ENCODE results near the gene SEMA5A.
"Not testable (repeated sequence)": the region's sequence is repeated elsewhere in the genome, so short reads cannot be mapped to it uniquely, and the experiment has no call there.

The SEMA5A gene

DNA sequence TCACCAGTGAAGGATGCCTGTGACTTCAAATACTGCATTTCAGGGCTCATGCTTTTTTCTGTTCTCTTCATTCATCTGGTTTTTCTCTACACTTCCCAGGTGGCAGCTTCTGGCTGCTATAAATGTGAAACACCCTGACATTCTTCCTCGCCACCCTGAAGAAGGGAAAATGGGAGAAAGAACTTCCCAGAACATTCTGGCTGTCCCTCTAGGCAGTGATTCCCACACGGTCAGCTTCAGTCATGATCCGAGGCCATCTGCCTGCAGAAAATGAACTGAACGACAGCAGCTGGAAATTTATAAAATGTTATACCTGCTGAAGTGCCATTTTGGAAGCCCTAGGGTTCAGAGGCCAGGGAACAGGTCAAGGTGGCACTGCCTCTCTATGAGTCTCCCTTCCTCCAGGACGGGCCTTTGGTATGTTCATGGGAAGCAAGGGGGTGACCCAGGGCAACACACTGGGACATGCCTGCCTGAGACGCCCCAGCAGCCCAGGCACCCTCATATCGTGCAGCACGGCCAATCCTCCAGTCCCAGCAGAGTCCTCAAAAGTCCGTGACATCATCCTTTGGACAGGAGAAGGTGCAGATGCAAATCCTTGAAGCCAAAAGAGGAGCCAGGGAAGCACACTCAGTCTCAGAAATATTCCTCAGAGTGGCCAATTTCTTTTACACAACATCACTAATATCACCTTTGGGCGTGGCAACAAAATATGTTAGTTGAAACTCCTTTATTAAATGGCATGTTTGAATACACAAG, 107.1 kb downstream of the SEMA5A start:
- no peak for DNase-seq (ENCODE audit: low spot score)

GRCh38 chr5:9437741-9438240, 108.1 kb downstream of the SEMA5A start:
- DNase-seq (ENCODE audit: low spot score) = no peak

- no peak for DNase-seq (ENCODE audit: low spot score)
Observed at GRCh38 chr5:9431496-9432258, 114.2 kb downstream of the SEMA5A start.

DNA sequence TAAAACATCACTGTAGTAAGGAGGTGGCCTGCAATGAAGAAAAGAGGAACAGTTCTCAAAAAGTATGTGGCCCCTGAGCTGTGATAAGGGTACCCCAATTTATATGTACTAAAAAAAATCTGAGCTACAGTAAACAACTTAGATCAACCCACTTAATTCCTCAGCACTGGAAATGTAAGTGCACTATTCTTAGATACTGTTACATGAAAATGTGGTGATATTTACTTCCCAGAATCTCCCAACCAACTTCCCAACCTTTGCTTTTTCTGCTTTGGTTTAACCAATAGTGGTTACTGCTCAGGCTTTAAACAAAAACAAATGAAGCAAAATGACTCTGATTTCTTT, 114.8 kb downstream of the SEMA5A start:
- DNase-seq (ENCODE audit: low spot score) = no peak

- DNase-seq (ENCODE audit: low spot score) = no peak
Observed at GRCh38 chr5:9430306-9430705, 115.6 kb downstream of the SEMA5A start.

- no peak for DNase-seq (ENCODE audit: low spot score)
Observed at GRCh38 chr5:9429691-9430215, 116.1 kb downstream of the SEMA5A start.

GRCh38 chr5:9428272-9428671, 117.6 kb downstream of the SEMA5A start:
- DNase-seq (ENCODE audit: low spot score) = no peak

DNA sequence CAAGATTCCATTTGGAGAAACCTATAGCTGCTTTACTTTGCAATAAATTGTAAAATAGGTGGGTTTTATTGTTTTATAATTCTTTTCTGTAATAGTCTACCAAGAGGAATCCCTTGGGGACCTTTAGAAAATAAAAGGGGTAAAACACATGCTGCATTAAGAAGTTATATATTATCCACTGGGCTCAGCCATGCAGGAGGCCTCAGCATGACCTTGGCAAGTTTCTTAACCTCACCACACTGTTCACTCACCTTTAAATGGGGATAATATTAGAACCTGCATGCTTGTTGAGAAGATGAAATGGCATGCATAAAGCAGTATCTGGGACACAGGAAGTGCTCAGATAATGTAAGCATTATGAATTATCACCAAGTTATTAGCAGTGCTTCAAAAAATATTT, 120.2 kb downstream of the SEMA5A start:
- no peak for DNase-seq (ENCODE audit: low spot score)

DNA sequence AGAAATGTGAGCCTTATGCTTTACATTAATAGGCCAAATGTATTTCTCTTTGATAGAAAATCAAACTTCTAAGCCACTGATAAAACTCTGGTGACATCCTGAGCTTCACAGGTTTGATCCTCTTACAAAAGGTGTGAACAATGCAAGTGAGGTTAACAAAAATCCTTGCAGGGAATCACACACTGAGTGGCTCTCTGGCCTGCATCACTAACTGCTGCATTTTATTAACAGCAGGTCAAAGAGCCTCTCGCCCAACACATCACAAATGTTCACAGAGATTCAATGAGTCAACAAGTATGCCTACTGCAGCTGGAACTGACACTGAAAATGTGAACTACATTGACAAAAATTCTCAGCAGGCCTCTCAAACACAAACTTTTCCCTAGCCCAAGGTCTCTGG, 122.3 kb downstream of the SEMA5A start:
- no peak for DNase-seq (ENCODE audit: low spot score)

DNA sequence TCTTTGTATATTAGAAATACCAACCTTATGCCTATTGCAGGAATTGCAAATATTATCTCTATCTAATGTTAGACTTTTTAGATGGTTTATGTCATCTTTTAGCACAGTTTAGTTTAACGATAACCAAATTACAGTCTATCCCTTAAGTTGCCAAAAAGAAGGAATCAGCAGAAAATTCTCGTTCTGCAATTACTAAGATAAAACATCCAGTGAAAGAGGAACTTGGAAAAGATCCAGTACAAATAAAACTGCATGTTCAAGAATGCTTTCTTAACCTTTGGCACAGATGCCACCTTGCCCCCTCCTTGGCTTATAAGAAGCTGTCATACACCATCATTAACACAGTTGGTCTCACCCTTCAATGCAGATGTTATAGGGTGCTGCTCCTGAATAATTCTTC, 124.0 kb downstream of the SEMA5A start:
- no peak for DNase-seq (ENCODE audit: low spot score)

- DNase-seq (ENCODE audit: low spot score) = no peak
Observed at GRCh38 chr5:9419794-9420193, 126.1 kb downstream of the SEMA5A start.

DNA sequence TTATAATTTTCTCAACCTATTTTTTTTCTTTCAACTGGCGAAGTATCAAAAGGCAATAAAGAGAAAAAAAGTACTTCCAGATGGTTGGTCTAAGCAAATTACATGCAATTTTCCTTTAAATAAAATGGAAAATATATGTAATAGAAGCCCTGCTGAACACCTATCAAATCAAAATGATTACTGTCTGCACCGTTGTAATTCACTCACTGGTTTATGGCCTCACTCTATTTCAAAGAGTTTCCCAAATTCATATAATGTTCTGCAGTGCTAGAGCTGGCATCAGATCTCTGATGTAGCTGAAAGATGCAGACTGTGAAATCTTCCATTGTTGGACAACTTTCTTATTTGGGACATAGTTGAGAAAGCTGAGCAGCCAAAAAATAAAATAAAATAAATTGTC, 130.3 kb downstream of the SEMA5A start:
- no peak for DNase-seq (ENCODE audit: low spot score)

DNA sequence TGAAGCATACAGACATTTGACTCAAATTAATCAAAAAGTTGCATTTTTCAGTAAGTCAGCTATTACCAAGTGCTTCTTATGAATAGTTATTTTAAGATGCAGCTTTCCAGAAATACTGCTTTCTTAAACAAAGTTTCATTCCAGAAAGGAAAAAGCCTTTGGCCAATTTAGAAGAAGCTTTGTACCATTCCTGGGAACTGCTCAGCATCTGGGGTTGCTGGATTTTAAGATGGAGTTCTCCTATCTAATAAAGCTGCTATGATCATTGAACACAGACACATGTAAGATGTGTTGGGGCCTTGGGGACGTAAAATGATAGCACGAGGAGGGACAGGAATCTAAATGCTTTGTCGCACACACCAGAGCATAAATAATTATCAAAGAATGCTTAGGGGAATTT, 130.8 kb downstream of the SEMA5A start:
- DNase-seq (ENCODE audit: low spot score) = no peak

- DNase-seq (ENCODE audit: low spot score) = no peak
Observed at GRCh38 chr5:9411142-9411541, 134.7 kb downstream of the SEMA5A start.

- DNase-seq (ENCODE audit: low spot score) = no peak
Observed at GRCh38 chr5:9409413-9409960, 136.4 kb downstream of the SEMA5A start.

GRCh38 chr5:9408964-9409363, 136.9 kb downstream of the SEMA5A start:
- DNase-seq (ENCODE audit: low spot score) = no peak

DNA sequence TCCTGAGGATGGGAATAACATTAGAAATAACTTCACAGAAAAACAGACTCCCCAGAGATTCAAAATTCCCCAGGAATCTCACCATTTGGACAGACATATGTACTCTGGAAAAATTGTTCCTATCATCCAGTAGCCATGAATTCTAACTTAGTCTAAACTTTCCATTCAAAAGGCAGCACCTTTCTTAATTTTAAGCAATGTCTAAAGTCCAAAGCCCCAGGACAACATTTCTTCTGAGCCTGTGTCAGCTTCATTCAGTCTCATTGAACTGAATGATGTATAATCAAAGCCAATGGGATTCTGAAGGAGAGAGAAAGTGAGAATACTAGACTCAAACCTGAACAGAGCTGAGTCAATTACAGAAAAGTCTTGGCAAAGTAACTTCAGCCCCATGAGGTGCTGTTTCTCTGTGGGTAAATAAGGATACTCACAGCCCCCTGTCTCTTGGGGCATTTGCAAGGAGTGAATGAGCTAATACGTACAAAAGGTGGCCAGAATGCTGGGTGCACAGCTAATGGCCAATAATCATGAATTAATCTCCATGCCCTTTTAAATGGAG, 140.6 kb downstream of the SEMA5A start:
- DNase-seq (ENCODE audit: low spot score) = no peak

DNA sequence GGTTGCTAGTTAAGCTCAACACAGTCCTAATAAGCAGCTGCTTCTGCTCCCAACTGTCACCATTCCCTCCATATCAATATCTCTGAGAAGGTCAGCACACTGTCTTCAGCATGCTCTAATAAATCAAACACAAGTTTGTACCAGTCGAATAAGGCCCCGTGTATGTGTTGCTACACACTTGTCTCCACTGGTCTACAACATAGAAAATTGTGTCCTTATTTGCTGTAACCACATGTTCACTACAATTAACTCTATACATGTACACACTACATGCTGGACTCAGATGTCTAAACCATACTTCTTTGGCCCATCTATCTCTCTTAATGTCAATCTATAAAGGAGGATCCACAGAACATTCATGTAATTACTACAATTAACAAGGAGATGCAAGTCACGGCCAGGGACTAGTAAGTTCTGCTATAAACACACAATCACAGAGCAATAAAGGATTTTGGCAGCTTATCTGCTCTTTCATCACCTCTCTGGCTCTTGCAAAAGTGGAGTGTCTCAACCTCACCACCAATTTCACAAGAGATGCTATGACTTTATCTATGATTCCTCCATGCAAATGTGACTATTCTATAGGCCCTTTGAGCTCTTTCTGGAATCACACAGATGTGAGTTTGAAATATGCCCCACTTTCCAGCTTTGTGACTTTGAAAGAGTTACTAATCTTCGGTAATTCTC, 143.9 kb downstream of the SEMA5A start:
- DNase-seq (ENCODE audit: low spot score) = no peak

- not testable (repeated sequence) for DNase-seq (ENCODE audit: low spot score)
Observed at GRCh38 chr5:9399783-9400182, 146.1 kb downstream of the SEMA5A start.

GRCh38 chr5:9399094-9399493, 146.8 kb downstream of the SEMA5A start:
- no peak for DNase-seq (ENCODE audit: low spot score)

GRCh38 chr5:9398227-9398626, 147.6 kb downstream of the SEMA5A start:
- DNase-seq (ENCODE audit: low spot score) = no peak

DNA sequence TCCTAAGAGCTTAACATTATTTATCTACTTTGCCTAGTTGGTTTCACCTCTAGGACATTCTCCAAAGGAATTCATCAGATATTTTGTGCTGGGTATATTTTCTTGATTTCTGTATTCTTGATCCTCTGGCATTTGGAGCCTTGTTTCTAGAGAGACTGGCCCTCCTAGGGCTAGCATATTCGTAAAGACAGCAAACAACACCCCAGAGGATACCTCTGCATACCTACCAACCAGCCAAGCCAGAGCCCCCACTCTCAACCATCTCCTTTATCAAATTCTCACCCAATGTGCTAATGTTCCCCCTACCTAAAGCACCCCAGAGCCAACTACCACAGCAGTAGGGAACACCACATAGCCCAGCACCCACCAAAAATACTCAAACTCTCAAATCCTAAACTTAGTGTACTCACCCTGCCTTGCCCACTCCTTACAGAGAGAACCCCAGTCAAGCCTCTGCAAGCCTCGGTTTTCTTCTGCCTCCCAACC, 149.5 kb downstream of the SEMA5A start:
- DNase-seq (ENCODE audit: low spot score) = no peak
